ENCODE measurements around the gene GNG13.

- TF ChIP-seq CTCF (IDR thresholded peaks at IDR 0.05), result no peak
- no peak for TF ChIP-seq POLR2A (IDR thresholded peaks at IDR 0.05)
These were observed 37.0 kb downstream of the GNG13 start for GRCh38 chr16:763369-764183.

Measured in right lobe of liver (tissue), 4 donors.